Astrocyte (in vitro differentiated cells and primary cell): ENCODE results near the gene C10orf62. TPM values are rescaled to one million over a fixed set of nuclear protein-coding genes. Genes with fewer than 3 reads are reported as not detected.

ENCODE experiments used
- DNase-seq: peaks from one replicate; pipeline ENCODE4 v3.0.0-alpha.2; 2010; ENCODE audit warnings: low read depth
- FAIRE-seq: peaks from 2 replicates; lab custom pipeline; 2011; peaks lifted over from hg19 to GRCh38; lab: Jason Lieb, UNC
- H2AFZ ChIP-seq: 2 replicates; pipeline ENCODE4 v1.6.0; 2012; ENCODE audit warnings: low read depth, low read length, inconsistent platforms
- H3K27ac ChIP-seq: 2 replicates; pipeline ENCODE4 v1.5.1; 2011; ENCODE audit warnings: low read depth, low read length, inconsistent platforms
- H3K27me3 ChIP-seq: 2 replicates; pipeline ENCODE4 v1.6.0; 2011; ENCODE audit warnings: low read length, inconsistent platforms; ENCODE audit not compliant: insufficient read depth
- H3K36me3 ChIP-seq: 2 replicates; pipeline ENCODE4 v1.5.1; 2011; ENCODE audit warnings: low read length, inconsistent platforms; ENCODE audit not compliant: insufficient read depth
- H3K4me1 ChIP-seq: 2 replicates; pipeline ENCODE4 v1.5.1; 2011; ENCODE audit warnings: low read length, inconsistent platforms; ENCODE audit not compliant: insufficient read depth
- H3K4me2 ChIP-seq: 2 replicates; pipeline ENCODE4 v1.6.0; 2012; ENCODE audit warnings: low read length, inconsistent platforms
- H3K4me3 ChIP-seq: 2 replicates; pipeline ENCODE4 v1.5.1; 2011; ENCODE audit warnings: low read depth, mild to moderate bottlenecking, low read length, inconsistent platforms; ENCODE audit not compliant: insufficient read depth
- H3K79me2 ChIP-seq: 2 replicates; pipeline ENCODE4 v1.6.0; 2012; ENCODE audit warnings: mild to moderate bottlenecking, low read length, inconsistent platforms; ENCODE audit not compliant: insufficient read depth
- H3K9ac ChIP-seq: 2 replicates; pipeline ENCODE4 v1.6.0; 2012; ENCODE audit warnings: mild to moderate bottlenecking, low read length, inconsistent platforms
- H3K9me3 ChIP-seq: 2 replicates; pipeline ENCODE4 v1.5.1; 2012; ENCODE audit warnings: low read depth, mild to moderate bottlenecking, low read length, inconsistent platforms; ENCODE audit not compliant: insufficient read depth
- H4K20me1 ChIP-seq: 2 replicates; pipeline ENCODE4 v1.6.0; 2012; ENCODE audit warnings: low read length, inconsistent platforms; ENCODE audit not compliant: insufficient read depth
- H3K27ac Mint-ChIP-seq: one replicate; pipeline ENCODE4 v1.8.0; 2021; ENCODE audit warnings: mild to moderate bottlenecking, mixed read lengths; ENCODE audit not compliant: unreplicated experiment
- H3K27me3 Mint-ChIP-seq: one replicate; pipeline ENCODE4 v1.8.0; 2021; ENCODE audit warnings: low read depth, mixed read lengths; ENCODE audit not compliant: unreplicated experiment
- H3K36me3 Mint-ChIP-seq: one replicate; pipeline ENCODE4 v1.8.0; 2021; ENCODE audit warnings: low read depth, mixed read lengths; ENCODE audit not compliant: unreplicated experiment
- H3K4me1 Mint-ChIP-seq: one replicate; pipeline ENCODE4 v1.8.0; 2021; ENCODE audit warnings: low read depth, mixed read lengths; ENCODE audit not compliant: unreplicated experiment
- H3K4me3 Mint-ChIP-seq: one replicate; pipeline ENCODE4 v1.8.0; 2021; ENCODE audit warnings: mild to moderate bottlenecking, moderate library complexity, mixed read lengths; ENCODE audit not compliant: unreplicated experiment
- H3K9me3 Mint-ChIP-seq: one replicate; pipeline ENCODE4 v1.8.0; 2021; ENCODE audit warnings: mild to moderate bottlenecking, mixed read lengths; ENCODE audit not compliant: unreplicated experiment
- EZH2 ChIP-seq: IDR thresholded peaks from 2 replicates; pipeline ENCODE4 v1.6.1; 2012; ENCODE audit warnings: mild to moderate bottlenecking, low read length, inconsistent platforms; ENCODE audit not compliant: insufficient read depth
- total RNA-seq: library from RNA; stranded (reverse); gene quantifications from 2 replicates; pipeline ENCODE4 v1.2.1, GENCODE V29; 2021
- TF ChIP-seq, protein P1 (sequence below): IDR thresholded peaks from 2 replicates; pipeline ENCODE4 v1.5.1; 2011; ENCODE audit warnings: low read depth, mild to moderate bottlenecking, inconsistent platforms, low read length, moderate library complexity; ENCODE audit not compliant: insufficient read depth

Gene C10orf62
- total RNA-seq, 1 donor from 2014 or later, result not detected

GRCh38 chr10:97571622-97572021 lies 17.9 kb upstream of the C10orf62 start:
- H3K27ac ChIP-seq, result no peak overlapping the region
- H3K4me2 ChIP-seq, result no peak overlapping the region
- Mint-ChIP-seq H3K9me3 (peaks cover 2% of the 10 kb centered on the region), H3K36me3 (peaks cover 7% of the 10 kb centered on the region), H3K27ac (peak overlapping the region; percentile 72), H3K4me1 (peaks cover 28% of the 10 kb centered on the region), H3K27me3 (no peaks in the 10 kb centered on the region), H3K4me3 (peak overlapping the region; percentile 20)
- H3K27me3 ChIP-seq, result no peaks in the 10 kb centered on the region
- no peaks in the 10 kb centered on the region for H3K9me3 ChIP-seq
- peaks cover 22% of the 10 kb centered on the region for H4K20me1 ChIP-seq
- no peak overlapping the region for H2AFZ ChIP-seq
- peaks cover 6% of the 10 kb centered on the region for H3K36me3 ChIP-seq
- peaks cover 7% of the 10 kb centered on the region for H3K4me1 ChIP-seq
- no peak for DNase-seq
- no peak overlapping the region for H3K4me3 ChIP-seq
- H3K9ac ChIP-seq, result no peak overlapping the region
- no peak for TF ChIP-seq EZH2
- TF ChIP-seq, protein P1, sequence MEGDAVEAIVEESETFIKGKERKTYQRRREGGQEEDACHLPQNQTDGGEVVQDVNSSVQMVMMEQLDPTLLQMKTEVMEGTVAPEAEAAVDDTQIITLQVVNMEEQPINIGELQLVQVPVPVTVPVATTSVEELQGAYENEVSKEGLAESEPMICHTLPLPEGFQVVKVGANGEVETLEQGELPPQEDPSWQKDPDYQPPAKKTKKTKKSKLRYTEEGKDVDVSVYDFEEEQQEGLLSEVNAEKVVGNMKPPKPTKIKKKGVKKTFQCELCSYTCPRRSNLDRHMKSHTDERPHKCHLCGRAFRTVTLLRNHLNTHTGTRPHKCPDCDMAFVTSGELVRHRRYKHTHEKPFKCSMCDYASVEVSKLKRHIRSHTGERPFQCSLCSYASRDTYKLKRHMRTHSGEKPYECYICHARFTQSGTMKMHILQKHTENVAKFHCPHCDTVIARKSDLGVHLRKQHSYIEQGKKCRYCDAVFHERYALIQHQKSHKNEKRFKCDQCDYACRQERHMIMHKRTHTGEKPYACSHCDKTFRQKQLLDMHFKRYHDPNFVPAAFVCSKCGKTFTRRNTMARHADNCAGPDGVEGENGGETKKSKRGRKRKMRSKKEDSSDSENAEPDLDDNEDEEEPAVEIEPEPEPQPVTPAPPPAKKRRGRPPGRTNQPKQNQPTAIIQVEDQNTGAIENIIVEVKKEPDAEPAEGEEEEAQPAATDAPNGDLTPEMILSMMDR, result no peak
- H3K79me2 ChIP-seq, result no peaks in the 10 kb centered on the region
- FAIRE-seq, result no peak

DNA sequence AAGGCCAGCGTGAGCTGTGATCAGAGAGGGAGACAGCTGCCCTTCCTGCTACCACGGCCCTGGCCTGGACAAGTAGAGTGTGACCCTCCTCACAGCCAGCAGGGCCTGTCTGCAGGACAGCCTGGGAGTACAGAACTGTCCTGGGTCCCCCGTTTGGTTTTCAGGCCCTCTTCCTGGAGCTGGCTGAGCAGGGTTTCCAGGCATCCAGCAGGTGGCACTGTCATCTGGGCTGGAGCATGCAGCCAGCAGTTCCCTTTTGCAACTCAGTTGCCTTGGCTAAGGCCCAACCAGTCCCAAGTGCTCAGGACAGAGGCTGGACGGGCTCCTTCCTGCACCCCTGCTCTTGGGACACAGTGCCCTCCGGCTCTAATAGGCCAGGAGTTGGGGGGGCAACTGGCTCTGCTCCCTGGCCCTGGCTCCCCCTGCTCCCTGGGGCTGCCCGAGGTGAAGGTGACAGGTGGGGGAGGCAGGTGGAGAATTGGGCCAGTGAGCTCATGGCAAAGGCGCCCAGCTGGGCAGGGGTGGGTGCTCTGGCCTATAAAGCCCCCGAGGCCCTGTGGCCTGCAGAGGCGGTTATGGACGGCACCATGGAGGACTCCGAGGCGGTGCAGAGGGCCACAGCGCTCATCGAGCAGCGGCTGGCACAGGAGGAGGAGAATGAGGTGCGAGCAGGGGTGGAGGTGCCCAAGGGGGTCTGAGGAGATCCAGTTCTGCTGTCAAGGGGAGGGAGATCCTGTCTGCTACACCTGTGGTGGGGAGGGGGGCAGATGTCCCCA lies 17.1 kb upstream of the C10orf62 start, which contains the start of gene ANKRD2:
ANKRD2 (plus strand) TSS at position 566 of the 776 bp plus-strand sequence; CDS start at position 576, 10 bp downstream.
- no peaks in the 10 kb centered on the region for H3K27me3 Mint-ChIP-seq
- Histone ChIP-seq H3K27ac (no peak within 1 kb of the TSS), H3K36me3 (peaks cover 6% of the 10 kb centered on the region), H3K27me3 (no peaks in the 10 kb centered on the region), H3K4me1 (peaks cover 7% of the 10 kb centered on the region), H2AFZ (no peak within 1 kb of the TSS), H3K4me2 (no peak within 1 kb of the TSS), H3K9ac (no peak within 1 kb of the TSS), H3K4me3 (no peak within 1 kb of the TSS), H4K20me1 (peaks cover 21% of the 10 kb centered on the region), H3K9me3 (no peaks in the 10 kb centered on the region), H3K79me2 (no peaks in the 10 kb centered on the region)
- peaks cover 2% of the 10 kb centered on the region for H3K9me3 Mint-ChIP-seq
- TF ChIP-seq, protein P1, result peak; percentile 86
- no peak for TF ChIP-seq EZH2
- FAIRE-seq, result no peak
- H3K4me1 Mint-ChIP-seq, result peaks cover 26% of the 10 kb centered on the region
- DNase-seq, result peak; percentile 49
- H3K4me3 Mint-ChIP-seq, result peak within 1 kb of the TSS; percentile 76
- H3K36me3 Mint-ChIP-seq, result peaks cover 5% of the 10 kb centered on the region
- H3K27ac Mint-ChIP-seq, result peak within 1 kb of the TSS; percentile 90

DNA sequence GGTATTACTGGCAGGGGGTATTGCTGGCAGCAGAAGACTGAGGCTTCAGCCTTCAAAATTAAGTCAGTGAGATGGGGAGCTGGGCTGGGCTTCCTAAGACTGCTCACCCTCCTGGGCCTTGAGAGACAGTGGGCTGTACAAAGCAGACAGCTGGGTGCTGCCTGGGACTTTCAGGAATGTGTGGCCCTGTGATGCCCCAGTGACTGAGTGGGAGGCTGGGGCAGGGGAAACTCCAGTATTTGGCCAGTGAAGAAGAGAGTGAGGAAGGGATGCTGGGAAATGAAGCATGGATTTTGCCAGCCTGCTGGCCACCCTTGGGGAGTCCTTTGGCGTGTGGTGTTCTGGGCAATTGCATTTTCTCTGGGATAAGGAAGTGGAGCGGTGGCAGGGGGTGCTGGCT lies 16.5 kb upstream of the C10orf62 start:
- Histone ChIP-seq H3K27ac (no peak overlapping the region), H2AFZ (no peak overlapping the region), H3K36me3 (peaks cover 6% of the 10 kb centered on the region), H4K20me1 (peaks cover 21% of the 10 kb centered on the region), H3K9me3 (no peaks in the 10 kb centered on the region), H3K4me3 (no peak overlapping the region), H3K4me1 (peaks cover 7% of the 10 kb centered on the region), H3K4me2 (no peak overlapping the region), H3K79me2 (no peaks in the 10 kb centered on the region), H3K9ac (no peak overlapping the region), H3K27me3 (no peaks in the 10 kb centered on the region)
- H3K4me3 Mint-ChIP-seq, result peak overlapping the region; percentile 76
- H3K36me3 Mint-ChIP-seq, result peaks cover 5% of the 10 kb centered on the region
- peaks cover 26% of the 10 kb centered on the region for H3K4me1 Mint-ChIP-seq
- H3K9me3 Mint-ChIP-seq, result peaks cover 2% of the 10 kb centered on the region
- no peaks in the 10 kb centered on the region for H3K27me3 Mint-ChIP-seq
- TF ChIP-seq EZH2, result no peak
- TF ChIP-seq, protein P1, result no peak
- DNase-seq (peak; percentile 11), FAIRE-seq (no peak)
- peak overlapping the region; percentile 90 for H3K27ac Mint-ChIP-seq
